Nephron (organoid): ENCODE measurements around the gene SLC25A22.
A peak's percentile ranks its signal among the peaks of the same experiment; 100 is the strongest.

Experiments
- H3K27ac Mint-ChIP-seq, 3 experiments: 2 replicates each; pipeline ENCODE4 v1.8.0; 2020; ENCODE audit warnings: mixed read lengths in 3 of 3, mild to moderate bottlenecking in 2 of 3, moderate library complexity in 1 of 3
- H3K27me3 Mint-ChIP-seq: 2 replicates; pipeline ENCODE4 v1.8.0; 2021; ENCODE audit warnings: low read depth, mild to moderate bottlenecking, moderate library complexity, mixed read lengths
- H3K36me3 Mint-ChIP-seq: 2 replicates; pipeline ENCODE4 v1.8.0; 2020; ENCODE audit warnings: low read depth, mixed read lengths
- H3K4me1 Mint-ChIP-seq: 2 replicates; pipeline ENCODE4 v1.8.0; 2020; ENCODE audit warnings: mixed read lengths
- H3K4me3 Mint-ChIP-seq, 3 experiments: 2 replicates each; pipeline ENCODE4 v1.8.0; 2020; ENCODE audit warnings: mild to moderate bottlenecking in 3 of 3, mixed read lengths in 3 of 3, moderate library complexity in 2 of 3
- H3K9me3 Mint-ChIP-seq: 2 replicates; pipeline ENCODE4 v1.8.0; 2020; ENCODE audit warnings: mixed read lengths
- CTCF ChIP-seq, 3 experiments: fragments of 200-600 bp; sonication (generic); IDR thresholded peaks; one replicate each; pipeline ENCODE4 v1.5.0; 2021; ENCODE audit warnings: antibody characterized with exemption in 3 of 3; ENCODE audit not compliant: unreplicated experiment in 3 of 3

The SLC25A22 gene

DNA sequence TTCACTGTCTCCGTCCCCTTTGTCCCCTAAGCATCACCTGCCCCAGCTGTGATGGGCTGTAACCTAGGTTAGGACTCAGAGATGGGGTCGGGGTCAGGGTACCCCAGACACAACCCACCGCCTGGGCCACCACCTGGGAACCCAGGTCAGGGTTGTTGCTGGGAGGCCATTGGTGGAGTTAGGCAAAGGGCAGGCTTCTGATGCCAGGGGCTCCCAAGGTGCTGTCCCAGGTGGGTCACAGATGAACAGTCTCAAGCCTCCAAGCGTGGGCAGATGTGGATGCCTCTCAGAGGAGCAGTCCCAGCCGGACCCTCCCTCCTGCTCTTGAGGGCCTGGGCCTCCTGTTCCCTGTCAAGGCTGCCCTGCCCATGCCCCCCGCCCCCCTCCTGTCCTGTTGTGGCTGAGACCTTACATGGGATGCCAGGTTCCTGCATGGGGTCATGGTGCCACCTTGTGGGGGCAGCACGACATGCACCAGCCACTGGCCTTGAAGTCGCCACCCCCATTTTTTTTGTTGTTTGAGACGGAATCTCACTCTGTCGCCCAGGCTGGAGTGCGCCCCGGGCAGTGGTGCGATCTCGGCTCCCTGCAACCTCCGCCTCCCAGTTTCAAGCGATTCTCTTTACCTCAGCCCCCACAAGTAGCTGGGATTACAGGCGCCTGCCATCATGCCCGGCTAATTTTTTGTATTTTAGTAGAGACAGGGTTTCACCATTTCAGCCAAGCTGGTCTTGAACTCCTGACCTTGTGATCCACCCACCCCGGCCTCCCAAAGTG lies 32.9 kb downstream of the SLC25A22 start:
- H3K4me1 Mint-ChIP-seq, result no peaks in the 10 kb centered on the region
- no peak overlapping the region for H3K27ac Mint-ChIP-seq
- TF ChIP-seq CTCF (IDR thresholded peaks at IDR 0.05; ENCODE audit: unreplicated experiment in 3 of 3), result peak; percentile 41 to 49 (median 42)
- H3K36me3 Mint-ChIP-seq, result peaks cover 34% of the 10 kb centered on the region
- no peak overlapping the region for H3K4me3 Mint-ChIP-seq
- no peaks in the 10 kb centered on the region for H3K9me3 Mint-ChIP-seq
- no peaks in the 10 kb centered on the region for H3K27me3 Mint-ChIP-seq

DNA sequence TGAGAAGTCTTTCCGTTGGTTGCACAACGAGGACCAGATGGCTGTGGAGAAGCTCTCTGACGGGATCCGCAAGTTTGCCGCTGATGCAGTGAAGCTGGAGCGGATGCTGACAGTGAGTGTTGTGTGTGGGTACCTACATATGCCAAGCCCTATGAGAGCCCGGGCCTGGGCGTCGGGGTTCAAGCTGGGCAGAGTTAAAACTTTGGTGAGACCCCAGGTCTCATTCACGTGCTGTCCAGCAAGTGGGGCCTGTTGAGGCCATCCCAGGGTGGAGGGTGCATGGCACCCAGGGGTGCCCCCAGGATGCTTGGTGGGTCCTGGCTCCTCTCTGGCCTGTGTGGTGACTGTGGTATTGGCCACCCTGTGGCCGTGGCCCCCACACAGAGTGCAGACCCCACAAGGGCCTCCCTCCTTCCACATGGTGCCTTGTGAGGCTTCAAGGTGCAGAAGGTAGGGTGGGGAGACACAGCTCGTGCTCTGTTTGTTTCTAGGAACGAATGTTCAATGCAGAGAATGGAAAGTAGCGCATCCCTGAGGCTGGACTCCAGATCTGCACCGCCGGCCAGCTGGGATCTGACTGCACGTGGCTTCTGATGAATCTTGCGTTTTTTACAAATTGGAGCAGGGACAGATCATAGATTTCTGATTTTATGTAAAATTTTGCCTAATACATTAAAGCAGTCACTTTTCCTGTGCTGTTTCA lies 33.6 kb downstream of the SLC25A22 start:
- no peaks in the 10 kb centered on the region for H3K9me3 Mint-ChIP-seq
- TF ChIP-seq CTCF (IDR thresholded peaks at IDR 0.05; ENCODE audit: unreplicated experiment in 3 of 3), result no peak
- H3K4me3 Mint-ChIP-seq, result no peak overlapping the region
- H3K27me3 Mint-ChIP-seq, result no peaks in the 10 kb centered on the region
- no peaks in the 10 kb centered on the region for H3K4me1 Mint-ChIP-seq
- H3K36me3 Mint-ChIP-seq, result peaks cover 36% of the 10 kb centered on the region
- no peak overlapping the region for H3K27ac Mint-ChIP-seq

DNA sequence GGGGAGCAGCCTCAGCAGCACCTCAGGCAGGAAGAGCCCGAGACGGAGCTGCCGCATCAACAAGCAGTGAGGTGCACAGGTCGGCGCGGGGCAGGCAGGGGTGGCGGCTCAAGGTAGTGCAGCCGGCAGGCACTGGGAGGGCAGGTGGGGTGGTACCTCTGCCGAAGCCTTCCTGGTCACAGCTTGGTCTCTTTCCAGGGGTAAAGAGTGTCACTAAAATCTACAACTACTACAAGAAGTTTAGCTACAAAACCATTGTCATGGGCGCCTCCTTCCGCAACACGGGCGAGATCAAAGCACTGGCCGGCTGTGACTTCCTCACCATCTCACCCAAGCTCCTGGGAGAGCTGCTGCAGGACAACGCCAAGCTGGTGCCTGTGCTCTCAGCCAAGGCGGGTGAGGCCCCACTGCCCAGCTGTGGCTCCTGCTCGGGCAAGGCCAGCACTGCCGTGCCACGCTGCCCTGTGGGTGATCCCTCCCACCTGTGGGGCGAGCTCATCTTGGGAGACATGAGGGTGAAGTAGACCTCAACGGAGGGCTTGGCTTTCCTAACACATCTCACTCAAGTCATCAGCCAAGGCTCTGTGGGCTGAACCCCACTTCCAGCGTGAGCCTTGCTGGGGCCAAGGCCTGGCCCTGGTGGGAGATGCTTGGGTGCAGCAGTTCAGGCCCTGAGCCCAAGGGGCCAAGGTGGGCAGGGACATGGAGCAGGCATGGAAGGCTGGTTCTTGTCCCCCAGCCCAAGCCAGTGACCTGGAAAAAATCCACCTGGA lies 34.3 kb downstream of the SLC25A22 start:
- Mint-ChIP-seq H3K36me3 (peaks cover 31% of the 10 kb centered on the region), H3K4me1 (no peaks in the 10 kb centered on the region), H3K4me3 (no peak overlapping the region), H3K27me3 (no peaks in the 10 kb centered on the region), H3K27ac (no peak overlapping the region), H3K9me3 (no peaks in the 10 kb centered on the region)
- TF ChIP-seq CTCF (IDR thresholded peaks at IDR 0.05; ENCODE audit: unreplicated experiment in 3 of 3), result no peak

DNA sequence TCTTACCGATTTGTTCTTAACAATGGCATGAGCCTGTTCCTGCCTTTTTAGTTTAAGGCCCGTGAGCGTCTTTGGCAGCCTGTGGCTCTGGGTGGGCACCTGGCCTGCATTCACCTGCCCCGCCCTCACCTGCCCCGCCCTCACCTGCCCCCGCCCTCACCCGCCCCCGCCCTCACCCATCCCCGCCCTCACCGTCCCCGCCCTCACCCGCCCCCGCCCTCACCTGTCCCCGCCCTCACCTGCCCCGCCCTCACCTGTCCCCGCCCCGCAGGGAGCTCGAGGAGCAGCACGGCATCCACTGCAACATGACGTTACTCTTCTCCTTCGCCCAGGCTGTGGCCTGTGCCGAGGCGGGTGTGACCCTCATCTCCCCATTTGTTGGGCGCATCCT lies 35.0 kb downstream of the SLC25A22 start:
- no peak for TF ChIP-seq CTCF (IDR thresholded peaks at IDR 0.05; ENCODE audit: unreplicated experiment in 3 of 3)
- Mint-ChIP-seq H3K27me3 (no peaks in the 10 kb centered on the region), H3K36me3 (peaks cover 35% of the 10 kb centered on the region), H3K4me3 (no peak overlapping the region), H3K9me3 (no peaks in the 10 kb centered on the region), H3K4me1 (no peaks in the 10 kb centered on the region), H3K27ac (no peak overlapping the region)

- Mint-ChIP-seq H3K4me3 (no peak overlapping the region), H3K4me1 (no peaks in the 10 kb centered on the region), H3K9me3 (no peaks in the 10 kb centered on the region), H3K27me3 (no peaks in the 10 kb centered on the region), H3K27ac (no peak overlapping the region), H3K36me3 (peaks cover 38% of the 10 kb centered on the region)
- no peak for TF ChIP-seq CTCF (IDR thresholded peaks at IDR 0.05; ENCODE audit: unreplicated experiment in 3 of 3)
Observed at GRCh38 chr11:762421-763072, 35.5 kb downstream of the SLC25A22 start.
